Trophoblast cell (in vitro differentiated cells and primary cell): ENCODE results near the gene TXNDC16.

ENCODE experiments used
- DNase-seq, 2 donors: peaks; one replicate each; pipeline ENCODE4 v3.0.0-alpha.2; 2016
- H2AFZ ChIP-seq: 2 replicates; pipeline ENCODE4 v1.6.1; 2013; ENCODE audit warnings: low read length, moderate library complexity, mild to moderate bottlenecking; ENCODE audit not compliant: insufficient read depth, poor library complexity
- H2AK5ac ChIP-seq: 2 replicates; pipeline ENCODE4 v1.6.1; 2013; ENCODE audit warnings: mild to moderate bottlenecking, low read length
- H2BK120ac ChIP-seq: 2 replicates; pipeline ENCODE4 v1.6.1; 2013; ENCODE audit warnings: low read length, mild to moderate bottlenecking, moderate library complexity; ENCODE audit not compliant: insufficient read depth, poor library complexity
- H2BK12ac ChIP-seq: 2 replicates; pipeline ENCODE4 v1.6.1; 2013; ENCODE audit warnings: mild to moderate bottlenecking, low read length, moderate library complexity
- H2BK5ac ChIP-seq: 2 replicates; pipeline ENCODE4 v1.6.1; 2013; ENCODE audit warnings: low read length, low read depth, moderate library complexity, mild to moderate bottlenecking; ENCODE audit not compliant: poor library complexity
- H3K14ac ChIP-seq: 2 replicates; pipeline ENCODE4 v1.6.1; 2013; ENCODE audit warnings: mild to moderate bottlenecking, low read length
- H3K18ac ChIP-seq: 2 replicates; pipeline ENCODE4 v1.6.1; 2013; ENCODE audit warnings: mild to moderate bottlenecking, low read length
- H3K23ac ChIP-seq: 2 replicates; pipeline ENCODE4 v1.6.1; 2013; ENCODE audit warnings: low read length
- H3K27ac ChIP-seq: 2 replicates; pipeline ENCODE4 v1.5.1; 2013; ENCODE audit warnings: low read depth, mild to moderate bottlenecking, inconsistent platforms, low read length, moderate library complexity
- H3K27me3 ChIP-seq: 2 replicates; pipeline ENCODE4 v1.6.1; 2013; ENCODE audit warnings: inconsistent platforms, mild to moderate bottlenecking, low read length, moderate library complexity; ENCODE audit not compliant: insufficient read depth
- H3K36me3 ChIP-seq, 2 experiments: 1 replicate in 1 of 2; 2 replicates in 1 of 2; pipeline ENCODE4 v1.6.1; 2013; ENCODE audit warnings: low read length in 2 of 2, mild to moderate bottlenecking in 2 of 2, moderate library complexity in 1 of 2; ENCODE audit not compliant: insufficient read depth in 2 of 2, control insufficient read depth in 1 of 2
- H3K4ac ChIP-seq: 2 replicates; pipeline ENCODE4 v1.6.1; 2013; ENCODE audit warnings: low read depth, mild to moderate bottlenecking, low read length, moderate library complexity
- H3K4me1 ChIP-seq, 2 experiments: 1 replicate in 1 of 2; 2 replicates in 1 of 2; pipeline ENCODE4 v1.6.1; 2013; ENCODE audit warnings: low read length in 2 of 2, mild to moderate bottlenecking in 2 of 2, moderate library complexity in 1 of 2; ENCODE audit not compliant: insufficient read depth in 2 of 2, control insufficient read depth in 1 of 2
- H3K4me2 ChIP-seq: 2 replicates; pipeline ENCODE4 v1.6.1; 2013; ENCODE audit warnings: inconsistent platforms, mild to moderate bottlenecking, low read length, moderate library complexity
- H3K4me3 ChIP-seq: 2 replicates; pipeline ENCODE4 v1.5.1; 2013; ENCODE audit warnings: mild to moderate bottlenecking, low read depth, low read length, inconsistent platforms
- H3K79me1 ChIP-seq: one replicate; pipeline ENCODE4 v1.6.1; 2013; ENCODE audit warnings: low read length
- H3K79me2 ChIP-seq: 2 replicates; pipeline ENCODE4 v1.6.1; 2013; ENCODE audit warnings: low read length, mild to moderate bottlenecking; ENCODE audit not compliant: control insufficient read depth, insufficient read depth, poor library complexity
- H3K9ac ChIP-seq: 2 replicates; pipeline ENCODE4 v1.6.1; 2013; ENCODE audit warnings: mild to moderate bottlenecking, low read length
- H3K9me3 ChIP-seq: 2 replicates; pipeline ENCODE4 v1.6.1; 2013; ENCODE audit warnings: low read depth, mild to moderate bottlenecking, control low read depth, inconsistent platforms, low read length; ENCODE audit not compliant: insufficient read depth
- H4K12ac ChIP-seq: 2 replicates; pipeline ENCODE4 v1.6.1; 2013; ENCODE audit warnings: low read depth, mild to moderate bottlenecking, low read length, moderate library complexity
- H4K8ac ChIP-seq: 2 replicates; pipeline ENCODE4 v1.6.1; 2013; ENCODE audit warnings: low read depth, mild to moderate bottlenecking, low read length, moderate library complexity
- H4K91ac ChIP-seq: one replicate; pipeline ENCODE4 v1.6.1; 2013; ENCODE audit warnings: low read depth, mild to moderate bottlenecking, low read length, moderate library complexity
- WGBS: extraction: QIAGEN DNeasy Blood & Tissue Kit; methylation state at CpG from one replicate; pipeline ENCODE4 v1.1.7; 2013; ENCODE audit warnings: missing lambda C conversion rate; ENCODE audit not compliant: insufficient read length, insufficient coverage; ENCODE audit errors: extremely low coverage; 5-methylcytosine and 5-hydroxymethylcytosine counted together

The TXNDC16 gene

DNA sequence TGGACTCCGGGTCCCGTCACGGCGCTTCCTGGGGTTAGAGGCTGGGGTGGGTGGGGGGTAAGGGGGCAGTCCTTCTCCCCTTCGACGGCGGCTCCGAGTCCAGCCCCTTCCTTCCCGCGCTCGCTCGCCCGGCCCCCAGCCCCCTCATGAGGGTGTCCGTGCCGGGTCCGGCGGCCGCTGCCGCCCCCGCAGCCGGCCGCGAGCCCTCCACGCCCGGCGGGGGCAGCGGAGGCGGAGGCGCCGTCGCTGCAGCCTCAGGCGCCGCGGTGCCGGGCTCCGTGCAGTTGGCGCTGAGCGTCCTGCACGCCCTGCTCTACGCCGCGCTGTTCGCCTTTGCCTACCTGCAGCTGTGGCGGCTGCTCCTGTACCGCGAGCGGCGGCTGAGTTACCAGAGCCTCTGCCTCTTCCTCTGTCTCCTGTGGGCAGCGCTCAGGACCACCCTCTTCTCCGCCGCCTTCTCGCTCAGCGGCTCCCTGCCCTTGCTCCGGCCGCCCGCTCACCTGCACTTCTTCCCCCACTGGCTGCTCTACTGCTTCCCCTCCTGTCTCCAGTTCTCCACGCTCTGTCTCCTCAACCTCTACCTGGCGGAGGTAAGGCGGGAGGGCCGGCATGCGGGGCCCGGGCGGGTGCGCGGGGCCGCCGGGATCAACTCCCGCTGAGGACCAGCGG, 831 bp upstream of the TXNDC16 start:
- Histone ChIP-seq H3K4ac (no peak overlapping the region), H3K79me1 (no peaks in the 10 kb centered on the region), H3K23ac (no peak overlapping the region), H3K9me3 (no peaks in the 10 kb centered on the region), H3K36me3 (no peaks in the 10 kb centered on the region), H3K27me3 (no peaks in the 10 kb centered on the region), H3K4me1 (peaks cover 0 to 2% of the 10 kb centered on the region in 2 experiments), H4K8ac (no peak overlapping the region), H2BK120ac (no peak overlapping the region), H4K12ac (no peak overlapping the region), H2AFZ (peak overlapping the region; percentile 38), H3K27ac (peak overlapping the region; percentile 60), H2AK5ac (no peak overlapping the region), H3K9ac (peak overlapping the region; percentile 57), H3K79me2 (no peaks in the 10 kb centered on the region), H3K18ac (no peak overlapping the region), H3K4me2 (peak overlapping the region; percentile 98), H3K4me3 (peak overlapping the region; percentile 87), H4K91ac (no peak overlapping the region), H2BK12ac (no peak overlapping the region), H3K14ac (peak overlapping the region; percentile 6), H2BK5ac (no peak overlapping the region)
- WGBS, result no CpG with 5 or more reads among the region's 69 CpGs
- DNase-seq, result peak; percentile 49 to 65

DNA sequence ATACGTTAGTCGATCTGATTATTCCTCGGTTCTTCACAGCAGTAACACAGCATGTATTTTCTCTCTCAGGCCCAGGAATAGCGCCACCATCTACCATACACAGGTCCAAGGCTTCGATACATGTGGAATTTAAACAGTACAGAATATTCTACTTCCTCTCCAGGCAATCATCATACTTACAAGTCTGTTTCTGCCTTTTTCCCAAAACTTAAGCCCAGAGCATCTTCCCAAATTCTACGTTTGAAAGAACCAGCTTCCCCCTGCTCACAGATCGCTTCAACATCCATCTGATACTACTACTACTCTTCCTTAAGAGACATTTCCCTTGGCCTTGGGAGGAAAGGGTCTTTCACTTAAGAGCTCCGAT, 626 bp downstream of the TXNDC16 start:
- H3K9ac ChIP-seq, result no peak overlapping the region
- peaks cover 0 to 2% of the 10 kb centered on the region in 2 experiments for H3K4me1 ChIP-seq
- no peak overlapping the region for H3K27ac ChIP-seq
- H2BK120ac ChIP-seq, result no peak overlapping the region
- H3K18ac ChIP-seq, result no peak overlapping the region
- no peak overlapping the region for H3K14ac ChIP-seq
- H3K23ac ChIP-seq, result no peak overlapping the region
- H3K79me1 ChIP-seq, result no peaks in the 10 kb centered on the region
- H2BK12ac ChIP-seq, result no peak overlapping the region
- H3K27me3 ChIP-seq, result no peaks in the 10 kb centered on the region
- no peak overlapping the region for H4K91ac ChIP-seq
- no peak overlapping the region for H2AK5ac ChIP-seq
- peak overlapping the region; percentile 91 for H2AFZ ChIP-seq
- no peaks in the 10 kb centered on the region for H3K36me3 ChIP-seq
- H3K79me2 ChIP-seq, result no peaks in the 10 kb centered on the region
- no CpG with 5 or more reads among the region's 8 CpGs for whole genome bisulfite sequencing
- H3K4me2 ChIP-seq, result peak overlapping the region; percentile 86
- H4K12ac ChIP-seq, result no peak overlapping the region
- no peak overlapping the region for H2BK5ac ChIP-seq
- H3K4me3 ChIP-seq, result peak overlapping the region; percentile 81
- H3K9me3 ChIP-seq, result no peaks in the 10 kb centered on the region
- peak overlapping the region; percentile 40 for H4K8ac ChIP-seq
- no peak overlapping the region for H3K4ac ChIP-seq
- DNase-seq, result peak in 1 of 2 donors; percentile 7

DNA sequence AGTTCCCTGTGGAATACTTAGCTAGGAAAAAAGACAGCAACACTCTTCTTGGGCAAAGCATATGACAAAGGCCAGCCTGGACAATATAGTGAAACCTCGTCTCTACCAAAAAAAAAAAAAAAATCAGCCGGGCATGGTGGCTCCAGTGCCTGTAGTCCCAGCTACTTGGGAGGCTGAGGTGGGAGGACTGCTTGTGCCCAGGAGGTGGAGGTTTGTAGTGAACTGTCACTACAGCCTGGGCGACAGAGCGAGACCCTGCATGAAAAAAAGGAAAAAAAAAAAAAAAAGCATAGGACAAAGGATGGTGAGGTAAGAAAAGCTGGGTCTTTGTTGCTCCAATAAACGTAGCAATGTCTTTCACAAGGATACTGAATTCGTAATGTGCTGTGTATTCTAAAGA, 1.1 kb downstream of the TXNDC16 start:
- no peak for DNase-seq
- Histone ChIP-seq H3K4me1 (peaks cover 0 to 2% of the 10 kb centered on the region in 2 experiments), H4K91ac (no peak overlapping the region), H2BK12ac (no peak overlapping the region), H3K79me2 (no peaks in the 10 kb centered on the region), H3K9ac (no peak overlapping the region), H2AFZ (no peak overlapping the region), H3K4me3 (no peak overlapping the region), H3K4ac (no peak overlapping the region), H3K36me3 (no peaks in the 10 kb centered on the region), H3K4me2 (peak overlapping the region; percentile 10), H3K23ac (no peak overlapping the region), H3K79me1 (no peaks in the 10 kb centered on the region), H2BK5ac (no peak overlapping the region), H3K9me3 (no peaks in the 10 kb centered on the region), H4K12ac (no peak overlapping the region), H2BK120ac (no peak overlapping the region), H2AK5ac (no peak overlapping the region), H4K8ac (no peak overlapping the region), H3K14ac (no peak overlapping the region), H3K27ac (no peak overlapping the region), H3K27me3 (no peaks in the 10 kb centered on the region), H3K18ac (no peak overlapping the region)
- WGBS, result no CpG with 5 or more reads among the region's 6 CpGs

DNA sequence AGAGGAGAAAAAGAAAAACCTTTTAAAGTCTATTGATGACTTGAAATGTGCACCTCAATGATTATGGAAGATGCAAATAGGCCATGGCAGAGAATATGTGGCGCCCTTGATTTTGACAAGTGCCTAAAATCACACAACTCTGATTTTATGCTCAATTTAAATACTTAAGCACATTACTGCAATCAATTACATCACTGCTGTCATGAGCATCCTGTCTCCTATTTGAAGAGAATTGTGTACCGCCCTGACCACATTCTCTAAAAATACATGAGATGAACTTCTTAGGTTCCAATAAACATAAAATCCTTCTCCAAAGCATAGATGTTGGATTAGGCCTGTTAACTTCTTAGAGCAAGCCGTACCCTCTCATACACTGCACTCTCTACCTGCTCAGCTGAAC, 1.6 kb downstream of the TXNDC16 start:
- Histone ChIP-seq H3K18ac (no peak overlapping the region), H3K4me2 (no peak overlapping the region), H3K9me3 (no peaks in the 10 kb centered on the region), H3K4me1 (peaks cover 0 to 2% of the 10 kb centered on the region in 2 experiments), H4K91ac (no peak overlapping the region), H3K4ac (no peak overlapping the region), H3K4me3 (no peak overlapping the region), H3K14ac (no peak overlapping the region), H2BK12ac (no peak overlapping the region), H4K8ac (no peak overlapping the region), H4K12ac (no peak overlapping the region), H2BK5ac (no peak overlapping the region), H2AFZ (no peak overlapping the region), H2AK5ac (no peak overlapping the region), H3K9ac (no peak overlapping the region), H3K79me2 (no peaks in the 10 kb centered on the region), H3K36me3 (no peaks in the 10 kb centered on the region), H3K23ac (no peak overlapping the region), H3K27me3 (no peaks in the 10 kb centered on the region), H2BK120ac (no peak overlapping the region), H3K79me1 (no peaks in the 10 kb centered on the region), H3K27ac (no peak overlapping the region)
- no peak for DNase-seq
- WGBS, result no CpG with 5 or more reads among the region's 3 CpGs
